Measurements from ENCODE around the gene PDE6B.
"Not testable (repeated sequence)": the region's sequence is repeated elsewhere in the genome, so short reads cannot be mapped to it uniquely, and the experiment has no call there.

The PDE6B gene

DNA sequence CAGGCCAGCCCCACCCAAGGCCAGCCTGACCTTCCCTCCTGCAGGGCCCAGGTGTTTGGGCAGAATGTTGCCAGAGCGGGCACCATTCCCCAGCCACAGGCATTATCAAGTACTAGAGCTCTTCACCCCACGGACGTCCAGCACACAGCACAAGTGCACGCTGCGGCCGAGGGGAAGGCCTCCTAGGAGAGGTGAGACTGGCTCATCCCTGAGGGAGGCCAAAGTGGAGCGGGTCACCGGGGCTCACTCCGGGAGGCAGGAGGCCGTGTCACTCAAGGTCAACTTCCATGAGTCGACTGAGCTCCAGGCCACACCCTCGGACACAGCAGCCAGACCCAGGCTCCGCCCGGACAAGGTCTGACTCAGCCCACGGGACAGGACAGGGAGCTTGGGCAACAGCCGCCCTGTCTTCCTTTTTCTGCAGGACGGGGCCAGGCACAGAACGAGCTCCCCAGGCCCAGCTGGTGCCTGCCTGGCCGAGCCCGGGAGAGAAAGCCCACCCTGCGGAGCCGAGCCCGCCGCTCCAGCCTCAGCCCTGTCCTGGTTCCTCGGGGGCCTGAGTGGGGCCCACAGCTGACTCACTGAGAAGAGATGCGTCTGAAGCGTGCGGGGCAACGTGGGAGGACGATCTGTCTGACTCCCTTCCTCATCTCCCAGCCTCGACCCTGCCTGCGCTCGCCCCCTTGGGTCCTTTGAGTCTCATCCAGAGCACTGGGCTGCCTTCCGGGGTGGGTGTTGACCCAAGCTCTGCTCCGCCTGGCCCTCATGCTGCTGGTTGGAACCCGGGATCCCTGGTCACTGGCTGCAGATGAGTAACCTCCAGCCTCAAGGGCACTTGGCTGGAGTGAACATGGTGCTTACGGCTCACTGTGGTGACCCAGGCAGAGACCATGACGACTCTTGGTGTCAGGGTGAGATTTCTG is 61.9 kb downstream of the PDE6B start:
- DNase-seq = no peak

DNA sequence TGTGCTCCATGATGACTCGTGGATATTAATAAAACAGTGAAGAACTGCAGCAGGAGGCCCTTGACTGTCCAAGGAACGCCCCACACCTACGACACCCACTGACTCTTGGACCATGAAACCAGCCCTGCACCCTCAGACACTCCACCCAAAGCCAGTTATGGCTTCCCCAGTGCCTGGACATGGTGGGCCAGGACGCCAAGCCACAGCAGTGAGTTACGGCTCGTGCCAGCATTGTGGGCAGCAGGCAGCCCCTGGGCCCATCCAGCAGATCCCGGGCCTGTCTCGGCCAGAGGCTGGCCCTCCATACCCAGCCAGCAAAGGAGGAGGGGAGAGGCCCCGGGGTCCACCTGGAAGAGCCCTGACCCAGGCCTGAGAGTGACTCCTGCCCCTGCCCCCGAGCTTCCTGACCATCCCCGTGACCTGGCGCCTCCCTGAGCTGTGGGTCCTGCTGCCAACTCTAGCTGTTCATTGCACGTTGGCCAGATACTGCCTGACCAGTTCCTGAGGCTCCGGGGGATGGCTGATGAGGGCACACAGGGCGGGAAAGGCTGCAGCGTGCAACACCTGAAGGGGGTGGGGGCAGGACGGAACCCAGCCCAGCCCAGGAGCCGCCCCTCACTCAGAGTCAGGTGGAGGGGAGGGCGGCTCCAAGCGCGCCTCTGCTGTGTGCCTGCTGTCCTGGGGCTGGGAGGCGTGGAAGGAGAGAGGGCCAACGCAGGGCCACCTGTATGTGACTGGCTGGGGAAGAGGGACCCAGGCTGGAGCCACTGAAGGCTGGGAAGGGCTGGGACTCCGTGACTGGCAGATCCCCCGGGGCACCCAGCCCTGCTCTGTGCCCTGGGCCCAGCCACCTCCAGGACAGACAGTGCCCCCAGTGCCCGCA is 62.8 kb downstream of the PDE6B start:
- DNase-seq = no peak

DNA sequence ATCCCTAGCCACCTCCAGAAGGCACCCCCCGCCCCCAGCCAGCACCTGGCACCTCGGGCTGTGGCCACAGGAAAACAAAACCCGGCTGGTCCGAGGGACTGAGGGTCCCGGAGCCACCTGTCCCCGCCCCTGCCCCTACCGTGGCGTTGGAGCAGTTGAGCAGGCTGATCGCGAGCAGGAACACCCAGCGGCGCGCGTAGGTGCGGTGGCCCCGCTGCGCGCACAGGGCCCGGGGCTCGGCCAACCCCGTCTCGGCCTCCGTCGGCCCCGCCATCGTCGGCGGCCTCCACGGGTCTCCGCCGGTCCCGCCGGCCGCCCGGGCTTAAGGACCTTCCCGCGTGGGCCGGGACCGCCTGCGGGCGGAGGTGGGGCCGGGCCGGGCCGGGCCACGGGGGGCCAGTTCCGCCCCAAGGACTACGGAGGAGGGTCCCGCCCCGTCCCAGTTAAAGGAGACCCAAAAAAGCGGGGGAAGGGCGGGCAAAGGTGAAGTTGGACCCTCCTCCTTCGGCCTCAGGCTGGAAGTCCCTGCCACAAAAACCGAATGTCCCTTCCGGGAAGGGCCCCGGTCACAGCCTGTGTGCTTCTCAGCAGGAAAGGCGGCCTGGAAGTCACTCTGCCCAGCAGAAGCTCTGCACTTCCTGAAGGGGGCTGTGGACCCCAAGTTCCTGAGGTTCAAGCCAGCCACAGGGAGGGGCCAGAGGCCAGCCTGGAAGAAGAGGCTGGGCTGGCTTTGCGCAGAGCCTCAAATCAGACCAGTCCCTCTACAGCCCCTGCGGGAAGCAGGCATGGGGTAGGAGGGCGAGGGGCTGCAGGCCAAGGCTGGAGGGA is 63.7 kb downstream of the PDE6B start, which contains the start of gene SLC49A3:
Gene SLC49A3, minus strand, starts transcription at position 298 of the 828 bp plus-strand sequence. Its CDS starts 24 bp downstream, at position 274.
- DNase-seq = no peak

DNA sequence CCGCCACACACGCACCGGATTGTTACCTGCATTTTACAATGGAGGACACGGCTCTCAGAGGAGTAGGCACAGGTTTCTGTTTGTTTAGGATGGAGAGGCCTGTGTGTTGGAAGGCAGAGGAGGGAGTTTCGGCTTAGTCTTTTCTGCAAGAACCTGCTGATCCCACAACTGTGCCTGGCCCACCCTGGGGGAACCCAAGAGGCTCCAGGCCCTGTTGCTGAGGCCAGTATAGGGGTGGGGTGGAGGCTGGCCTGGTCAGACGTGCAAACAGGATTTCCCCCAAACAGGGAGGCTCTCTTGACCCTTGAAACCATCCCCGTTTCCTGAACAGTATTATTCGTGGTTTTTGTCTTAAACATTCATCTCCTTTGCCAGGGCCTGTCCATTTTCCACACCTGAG is 64.3 kb downstream of the PDE6B start:
- DNase-seq = no peak

DNA sequence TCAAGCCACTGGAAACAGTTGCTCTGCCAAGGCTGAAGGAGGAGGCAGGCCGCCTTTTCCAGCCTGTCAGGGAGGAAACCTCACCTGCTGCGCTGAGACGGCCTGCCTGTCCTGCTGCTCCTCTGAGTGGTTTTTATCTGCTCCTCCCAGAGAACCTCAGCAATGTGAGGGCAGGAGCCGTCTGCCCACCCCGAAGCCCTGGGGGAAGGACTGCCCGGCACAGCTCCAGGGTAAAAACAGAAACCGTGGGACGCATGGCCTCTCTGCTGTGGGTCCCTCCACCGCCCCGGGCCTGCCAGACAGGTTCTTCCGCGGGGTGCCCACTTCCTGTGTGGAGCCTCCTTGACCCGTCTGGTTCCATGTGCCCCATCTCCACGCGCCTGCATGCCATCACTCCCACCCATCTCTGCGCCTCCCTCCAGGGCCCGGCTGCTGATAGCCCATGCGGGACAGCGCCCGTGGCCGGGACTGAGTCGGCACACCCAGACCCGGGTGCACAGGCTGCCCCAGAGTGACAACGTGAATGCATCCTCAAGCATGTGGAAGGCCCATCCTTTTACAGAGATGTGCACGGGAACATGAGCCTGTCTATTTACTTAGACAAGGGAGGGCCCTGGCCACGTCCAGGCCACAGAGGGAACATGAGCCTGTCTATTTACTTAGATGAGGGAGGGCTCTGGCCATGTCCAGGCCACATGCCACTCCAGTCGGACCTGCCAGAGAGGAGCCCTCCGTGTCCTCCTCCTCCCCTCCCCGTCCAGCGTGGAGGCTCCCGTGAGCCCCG is 67.6 kb downstream of the PDE6B start:
- DNase-seq = no peak

DNA sequence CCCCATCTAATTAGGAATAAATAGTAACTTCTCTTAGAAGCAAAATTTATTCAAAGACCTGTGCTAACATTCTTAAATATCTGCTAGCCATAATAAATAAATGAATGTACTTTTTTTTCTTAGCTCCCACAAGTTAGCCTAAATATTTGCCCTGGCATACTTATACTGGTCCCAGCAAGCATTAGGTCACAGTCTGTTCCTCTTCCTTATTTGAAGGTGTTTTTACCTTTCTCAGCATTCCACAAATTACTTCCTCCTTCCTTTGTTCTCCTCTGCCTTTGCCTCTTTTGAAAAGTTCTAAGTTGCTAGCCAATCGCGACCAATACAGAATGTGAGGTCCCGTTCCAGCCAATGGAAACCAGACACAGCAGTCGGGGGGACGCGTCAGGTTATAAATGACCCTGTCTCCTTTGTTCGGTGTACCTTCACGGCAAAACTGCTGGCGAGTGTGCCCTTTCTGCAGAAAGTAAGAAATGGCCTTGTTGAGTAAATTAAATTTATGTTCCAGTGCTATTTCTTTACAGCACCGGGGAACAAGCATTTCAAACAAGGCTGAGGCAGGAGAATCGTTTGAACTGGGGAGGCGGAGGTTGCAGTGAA is 69.1 kb downstream of the PDE6B start:
- not testable (repeated sequence) for DNase-seq

DNA sequence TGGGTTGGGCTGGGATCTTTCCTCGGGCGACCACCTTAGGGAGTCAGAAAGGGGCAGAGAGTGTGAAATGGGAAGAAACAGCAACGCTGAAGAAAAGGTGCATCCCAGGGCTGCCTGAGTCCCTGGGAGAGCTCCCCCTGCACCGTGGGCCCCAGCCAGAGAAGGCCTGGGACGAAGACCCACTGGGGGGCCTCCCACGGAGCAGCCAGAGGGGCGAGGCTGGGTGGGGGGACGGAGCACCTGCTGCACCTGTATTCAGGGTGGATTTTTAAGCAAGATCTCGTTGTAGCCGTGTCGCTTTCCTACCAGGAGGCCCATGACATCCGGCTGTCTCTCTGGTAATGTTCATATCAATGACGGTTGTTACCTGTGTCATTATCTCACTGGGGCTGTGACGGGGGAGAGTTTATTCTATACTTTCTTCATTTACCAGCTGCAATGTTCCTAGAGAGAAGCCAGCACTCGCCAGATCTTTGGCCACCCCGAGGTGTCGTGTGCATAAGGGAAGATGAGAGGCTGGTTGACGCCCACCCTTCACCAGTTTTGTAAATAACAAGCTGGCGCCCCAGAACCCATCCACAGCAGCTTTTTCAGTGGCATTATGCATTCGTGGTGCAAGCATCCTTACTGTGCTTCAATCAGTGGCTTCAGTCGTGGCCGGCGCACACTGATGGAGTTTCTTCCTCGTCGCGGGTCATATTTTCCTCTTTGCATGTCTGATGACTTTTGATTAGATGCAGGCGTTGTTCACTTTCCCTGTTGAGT is 74.6 kb downstream of the PDE6B start:
- DNase-seq = no peak

DNA sequence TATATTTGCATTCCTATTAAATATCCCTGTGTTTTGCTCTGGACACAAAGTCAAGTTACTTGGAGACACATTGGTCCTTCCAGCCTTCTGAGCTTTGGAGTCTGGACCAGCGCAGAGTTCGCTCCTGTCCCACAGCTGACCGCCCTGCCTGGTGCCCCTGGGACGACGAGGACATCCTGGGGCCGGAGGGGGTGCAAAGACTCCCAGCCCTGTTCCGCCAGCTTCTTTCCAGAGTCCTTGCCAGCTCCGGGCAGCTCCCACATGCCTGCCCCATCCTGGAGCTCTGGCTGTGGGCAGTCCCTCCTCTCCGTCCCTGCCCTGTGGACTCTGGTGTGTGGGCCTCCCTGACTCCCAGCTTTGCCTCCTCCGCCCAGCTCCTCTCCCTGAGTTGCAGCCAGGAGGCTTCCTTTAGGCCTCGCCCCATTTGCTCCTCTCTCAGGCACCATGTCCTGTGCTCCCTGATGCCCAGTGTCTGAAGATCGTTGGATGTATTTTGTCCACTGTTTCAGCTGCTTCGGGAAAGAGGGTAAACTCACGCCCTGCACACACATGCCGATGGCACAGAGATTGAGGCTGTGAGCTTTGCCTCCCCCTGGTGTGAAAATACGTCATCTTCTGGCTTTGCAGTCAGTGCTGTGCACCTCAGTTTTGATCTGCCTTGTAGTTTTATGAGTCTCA is 75.4 kb downstream of the PDE6B start:
- DNase-seq = no peak

DNA sequence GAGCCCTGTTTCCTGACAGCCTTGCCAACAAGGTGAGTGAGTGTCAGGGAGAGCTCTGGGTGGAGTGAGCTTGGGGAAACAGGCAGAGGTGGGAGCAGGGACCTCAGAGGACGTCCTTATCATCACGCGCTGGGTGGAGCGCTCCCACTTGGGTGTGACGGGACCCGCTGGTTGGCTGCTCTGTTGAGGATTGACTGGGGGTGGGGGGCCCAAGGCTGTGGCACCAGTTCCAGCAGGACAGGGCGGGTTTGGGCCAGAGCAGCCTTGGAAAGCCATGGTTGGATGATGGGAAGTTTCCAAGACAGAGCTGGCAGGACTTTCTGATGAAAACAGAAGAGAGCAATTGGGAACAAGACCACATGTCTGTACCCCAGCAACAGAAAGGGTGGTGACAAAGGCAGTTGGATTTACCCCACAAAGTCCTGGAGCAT is 77.3 kb downstream of the PDE6B start:
- no peak for DNase-seq

DNA sequence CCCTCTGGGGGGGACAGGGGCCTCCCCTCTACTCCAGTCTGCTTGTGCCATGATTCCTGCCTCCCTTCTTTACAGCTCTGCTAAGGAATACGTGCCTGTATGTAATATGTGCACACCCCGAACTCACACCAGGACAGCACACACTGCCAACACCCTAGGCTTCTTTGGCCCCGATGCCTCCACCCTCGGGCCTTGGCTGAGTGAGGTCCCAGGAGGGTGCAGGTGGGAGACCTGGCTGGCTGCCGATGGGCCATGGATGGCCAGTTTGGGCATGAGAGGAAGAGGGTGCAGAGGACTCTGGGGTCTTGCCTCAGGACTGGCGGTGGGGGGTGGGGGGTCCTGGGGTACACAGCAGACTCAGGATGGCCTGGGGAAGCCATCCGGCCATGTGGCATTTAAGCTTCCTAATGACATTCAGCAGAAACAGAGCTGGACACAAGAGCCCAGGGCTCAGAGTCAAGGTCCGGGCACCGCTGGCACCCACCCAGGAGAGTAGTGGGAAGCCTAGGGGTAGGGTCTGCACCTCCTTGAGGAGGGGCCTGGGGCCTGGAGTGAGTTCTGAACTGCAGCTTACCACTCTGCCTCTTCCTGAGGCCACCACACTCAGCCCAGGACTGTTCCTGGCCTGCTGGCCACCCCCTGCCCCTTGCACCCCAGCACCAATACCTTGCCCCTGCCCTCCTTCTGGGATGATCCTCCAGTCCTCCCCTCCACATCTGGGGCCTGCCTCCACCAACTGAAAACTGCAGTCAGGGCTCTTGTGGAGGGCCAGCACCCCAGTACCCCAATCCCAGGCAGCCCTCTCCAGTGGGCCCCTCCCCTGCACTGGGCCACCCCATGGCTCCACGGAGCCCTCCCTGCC is 78.2 kb downstream of the PDE6B start:
- no peak for DNase-seq

DNA sequence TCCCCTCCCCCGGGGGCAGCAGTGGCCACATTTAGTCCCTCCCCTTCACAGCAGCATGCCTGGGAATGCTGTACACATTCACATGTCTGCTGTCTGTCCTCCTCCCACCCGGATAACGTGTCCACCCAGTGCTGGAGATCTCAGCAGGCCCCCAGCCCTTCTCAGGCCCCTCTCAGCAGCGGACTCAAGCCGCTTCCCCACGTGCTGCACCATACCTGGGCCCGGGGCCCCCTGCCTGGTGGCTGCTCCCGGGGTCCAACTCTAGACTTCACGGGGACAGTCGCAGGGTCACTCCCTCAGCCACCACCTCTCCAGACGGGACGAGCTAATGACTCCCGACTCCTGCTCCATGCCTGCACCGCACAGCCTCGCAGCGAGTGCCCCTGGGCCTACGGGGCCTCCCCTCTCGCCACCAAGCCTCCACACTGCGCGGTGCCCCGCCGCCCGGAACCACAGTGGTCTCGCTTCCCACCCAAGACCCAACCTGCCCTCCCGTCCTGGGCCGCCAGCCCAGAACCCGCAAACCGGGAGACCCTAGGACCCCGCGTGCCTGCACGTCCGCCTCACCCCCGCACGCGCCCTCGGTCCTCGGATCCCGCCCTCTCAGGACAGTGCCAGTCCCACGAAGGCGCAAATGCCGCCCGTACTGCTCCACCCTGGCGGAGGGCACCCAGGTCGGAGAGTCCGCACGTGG is 79.0 kb downstream of the PDE6B start:
- no peak for DNase-seq

DNA sequence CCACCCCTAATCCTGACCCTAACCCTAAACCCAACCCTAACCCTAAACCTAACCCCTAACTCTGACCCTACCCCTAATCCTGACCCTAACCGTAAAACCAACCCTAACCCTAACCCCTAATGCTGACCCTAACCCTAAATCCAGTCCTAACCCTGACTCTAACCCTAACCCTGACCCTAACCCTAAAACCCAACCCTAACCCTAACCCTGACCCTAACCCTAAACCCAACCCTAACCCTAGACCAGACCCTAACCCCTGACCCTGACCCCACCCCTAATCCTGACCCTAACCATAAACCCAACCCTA is 79.6 kb downstream of the PDE6B start:
- no peak for DNase-seq

DNA sequence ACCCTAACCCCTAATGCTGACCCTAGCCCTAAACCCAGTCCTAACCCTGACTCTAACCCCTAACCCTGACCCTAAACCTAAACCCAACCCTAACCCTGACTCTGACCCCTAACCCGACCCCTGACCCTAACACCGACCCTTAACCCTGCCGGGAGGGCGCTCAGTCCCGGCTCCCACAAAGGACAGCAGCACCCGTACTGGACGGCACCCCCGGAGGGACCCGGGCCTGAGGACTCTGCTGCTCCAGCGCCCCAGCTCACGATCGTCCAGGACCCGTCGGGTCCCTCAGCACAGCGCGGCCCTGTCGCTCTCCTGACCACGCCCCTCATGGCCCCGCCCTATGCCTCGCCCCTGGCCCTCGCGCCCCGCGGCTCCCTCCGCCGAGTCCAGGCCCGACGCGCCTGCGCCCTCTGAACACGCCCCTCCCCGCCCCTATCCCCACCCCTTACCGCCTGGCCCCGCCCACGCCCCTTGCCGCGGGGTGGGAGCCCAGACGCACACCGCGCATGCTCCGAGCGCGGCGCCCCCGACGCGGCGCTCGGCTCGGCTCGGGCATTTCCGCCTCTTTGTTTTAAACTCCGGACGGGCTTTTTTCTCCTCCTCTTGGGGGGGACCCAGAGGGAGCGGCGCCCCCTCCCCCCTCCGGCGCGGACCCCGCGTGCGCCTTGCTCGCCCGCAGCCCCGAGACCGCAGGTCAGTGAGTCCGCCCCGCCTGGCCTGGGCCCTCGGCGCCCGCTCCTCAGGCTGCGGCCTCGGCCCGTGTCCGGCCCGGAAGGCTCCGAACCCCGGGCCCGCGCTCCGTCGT is 80.1 kb downstream of the PDE6B start, which contains the start of gene PCGF3:
Gene PCGF3, plus strand, starts transcription at position 555 of the 805 bp plus-strand sequence. CDS start 27,849 bp downstream, outside the sequence.
- DNase-seq = peak; percentile 94

DNA sequence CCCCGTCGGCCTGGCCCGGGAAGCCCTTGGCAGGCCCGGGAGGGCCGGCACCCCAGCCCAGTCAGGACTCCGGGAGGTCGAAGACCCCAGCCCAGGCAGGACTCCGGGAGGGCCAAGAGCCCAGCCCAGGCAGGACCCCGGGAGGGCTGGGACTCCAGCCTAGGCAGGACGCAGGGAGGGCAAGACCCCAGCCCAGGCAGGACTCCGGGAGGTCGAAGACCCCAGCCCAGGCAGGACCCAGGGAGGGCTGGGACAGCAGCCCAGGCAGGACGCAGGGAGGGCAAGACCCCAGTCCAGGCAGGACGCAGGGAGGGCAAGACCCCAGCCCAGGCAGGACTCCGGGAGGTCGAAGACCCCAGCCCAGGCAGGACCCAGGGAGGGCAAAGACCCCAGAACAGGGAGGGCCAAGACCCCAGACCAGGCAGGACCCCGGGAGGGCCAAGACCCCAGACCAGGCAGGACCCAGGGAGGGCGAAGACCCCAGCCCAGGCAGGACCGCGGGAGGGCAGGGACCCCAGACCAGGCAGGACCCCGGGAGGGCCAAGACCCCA is 80.8 kb downstream of the PDE6B start:
- not testable (repeated sequence) for DNase-seq

DNA sequence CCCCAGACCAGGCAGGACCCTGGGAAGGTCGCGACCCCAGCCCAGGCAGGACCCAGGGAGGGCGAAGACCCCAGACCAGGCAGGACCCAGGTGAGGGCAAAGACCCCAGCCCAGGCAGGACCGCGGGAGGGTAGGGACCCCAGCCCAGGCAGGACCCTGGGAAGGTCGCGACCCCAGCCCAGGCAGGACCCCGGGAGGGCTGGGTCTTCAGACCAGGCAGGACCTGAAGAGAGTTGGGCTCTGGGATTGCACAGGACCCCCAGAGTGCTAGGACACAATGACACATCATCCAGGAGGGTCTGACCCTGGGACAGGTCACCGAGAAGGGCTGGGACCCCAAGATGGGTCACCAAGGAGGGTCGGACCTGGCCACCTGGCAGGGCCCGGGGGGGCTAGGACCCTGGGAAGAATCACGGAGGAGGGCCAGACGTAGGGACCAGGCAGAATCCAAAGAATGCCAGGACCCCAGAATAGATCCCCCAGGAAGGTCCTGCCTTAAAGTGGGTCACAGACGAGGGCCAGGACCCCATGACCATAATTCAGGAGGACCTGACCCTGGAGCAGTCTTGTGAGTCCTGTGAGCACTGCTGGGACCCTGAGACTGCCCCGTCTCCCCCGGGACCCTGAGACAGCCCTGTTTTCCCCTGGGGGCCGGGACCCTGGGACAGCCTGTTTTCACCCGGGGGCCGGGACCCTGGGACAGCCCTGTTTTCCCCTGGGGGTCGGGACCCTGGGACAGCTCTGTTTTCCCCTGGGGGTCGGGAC is 81.6 kb downstream of the PDE6B start:
- DNase-seq = no peak

DNA sequence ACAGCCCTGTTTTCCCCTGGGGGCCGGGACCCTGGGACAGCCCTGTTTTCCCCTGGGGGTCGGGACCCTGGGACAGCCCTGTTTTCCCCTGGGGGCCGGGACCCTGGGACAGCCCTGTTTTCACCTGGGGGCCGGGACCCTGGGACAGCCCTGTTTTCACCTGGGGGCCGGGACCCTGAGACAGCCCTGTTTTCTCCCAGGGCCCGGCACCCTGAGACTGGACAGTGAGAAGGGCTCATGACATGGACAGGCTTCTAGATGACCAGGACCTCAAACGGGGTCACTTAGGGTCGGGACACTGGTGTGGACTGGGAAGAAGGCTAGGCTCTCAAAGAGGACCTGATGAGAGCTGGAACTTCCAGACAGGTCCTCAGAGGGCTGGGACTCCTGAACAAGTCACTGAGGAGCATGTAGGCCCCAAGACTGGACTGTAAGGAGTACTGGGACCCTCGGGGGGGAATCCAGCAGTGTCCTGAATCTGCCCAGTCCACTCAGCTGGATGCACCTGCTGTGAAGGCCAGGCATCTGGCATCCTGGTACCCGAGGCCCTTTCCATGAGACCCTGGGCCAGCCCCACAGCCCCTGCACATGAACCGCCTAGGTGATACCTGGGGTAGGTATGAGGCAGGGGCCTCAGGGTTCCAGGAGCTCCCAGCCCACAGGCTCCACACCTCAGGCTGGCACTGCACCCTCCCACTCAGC is 82.7 kb downstream of the PDE6B start:
- no peak for DNase-seq
